Left lung (tissue), 10 donors: Measurements from ENCODE around the gene RFC4. TPM values are rescaled to one million over a fixed set of nuclear protein-coding genes. Genes with fewer than 3 reads are reported as not detected.
A peak's percentile ranks its signal among the peaks of the same experiment; 100 is the strongest.

Source experiments
- ATAC-seq: fragments of 200-7000 bp; cut with Tn5 transposase; one replicate; pipeline ENCODE4 v1.9.1; 2020; ENCODE audit warnings: moderate library complexity
- DNase-seq, 4 donors: peaks; one replicate each; pipeline ENCODE4 v3.0.0-alpha.2; 2013 to 2020
- H3K27ac ChIP-seq, 2 donors: fragments of 200-600 bp; sonication (generic) in 1 of 2; one replicate each; pipeline versions ENCODE4 v1.5.0 to v1.8.0; 2020 to 2021
- H3K27me3 ChIP-seq, 2 donors: fragments of 200-600 bp; sonication (generic) in 1 of 2; one replicate each; pipeline versions ENCODE4 v1.5.0 to v1.8.0; 2020 to 2021
- H3K36me3 ChIP-seq, 2 donors: fragments of 200-600 bp; sonication (generic) in 1 of 2; one replicate each; pipeline versions ENCODE4 v1.5.0 to v1.8.0; 2020 to 2021
- H3K4me1 ChIP-seq, 2 donors: fragments of 200-600 bp; one replicate each; pipeline ENCODE4 v1.8.0; 2021
- H3K4me3 ChIP-seq, 2 donors: fragments of 200-600 bp; sonication (generic) in 1 of 2; one replicate each; pipeline versions ENCODE4 v1.5.0 to v1.8.0; 2020 to 2021; ENCODE audit warnings: mild to moderate bottlenecking in 1 of 2
- H3K9me3 ChIP-seq, 2 donors: fragments of 200-600 bp; sonication (generic) in 1 of 2; one replicate each; pipeline versions ENCODE4 v1.5.0 to v1.8.0; 2020 to 2021
- CTCF ChIP-seq, 2 donors: fragments of 200-600 bp; sonication (generic) in 1 of 2; IDR thresholded peaks; one replicate each; pipeline versions ENCODE4 v1.5.0 to v1.8.0; 2021; ENCODE audit warnings: antibody characterized with exemption in 2 of 2
- intact Hi-C, 2 donors: fragments of 100-400 bp; cut with DNase I; formaldehyde crosslinking; loops; one replicate each; pipeline versions ENCODE4 v1.11.2 to v1.14.2; 2022
- polyA plus RNA-seq, 6 donors: library from polyadenylated mRNA; unstranded; fragments of 120-200 nt; gene quantifications; one replicate each; pipeline ENCODE4 v1.2.1, GENCODE V29; 2013; ENCODE audit not compliant: insufficient read length in 6 of 6
- total RNA-seq, 2 donors: library from RNA; stranded (reverse); fragmentation: NEBNext Ultra II Directional; extraction: Animal tissue kit (Norgen Biotek cat#: 25700); gene quantifications; one replicate each; pipeline ENCODE4 v1.2.1, GENCODE V29; 2021
- donor health status: DM: no; HTN: yes; CAD: no.
- donor health status: DM: no; HTN: no; CAD: no.

Gene RFC4
- total and polyA plus RNA-seq, 8 donors, result 12.9 to 55.0 (median 41.5) TPM

- no peak for ATAC-seq
- DNase-seq, result no peak
- TF ChIP-seq CTCF (IDR thresholded peaks at IDR 0.05), result no peak
- H3K4me3 ChIP-seq, result peak overlapping the region; percentile 87 to 91
- H3K4me1 ChIP-seq, result peaks cover 20 to 62% of the 10 kb centered on the region in 2 donors
- no peaks in the 10 kb centered on the region for H3K27me3 ChIP-seq
- intact Hi-C loops, result no loop called here
- H3K9me3 ChIP-seq, result no peaks in the 10 kb centered on the region
- H3K27ac ChIP-seq, result peak overlapping the region in 1 of 2 donors; percentile 98
- H3K36me3 ChIP-seq, result peaks cover 9 to 59% of the 10 kb centered on the region in 2 donors
Observed at GRCh38 chr3:186784820-186785494, 21.3 kb downstream of the RFC4 start.

- ATAC-seq, result peak; percentile 87
- no peak for TF ChIP-seq CTCF (IDR thresholded peaks at IDR 0.05)
Observed at GRCh38 chr3:186783731-186784515, 22.4 kb downstream of the RFC4 start.

DNA sequence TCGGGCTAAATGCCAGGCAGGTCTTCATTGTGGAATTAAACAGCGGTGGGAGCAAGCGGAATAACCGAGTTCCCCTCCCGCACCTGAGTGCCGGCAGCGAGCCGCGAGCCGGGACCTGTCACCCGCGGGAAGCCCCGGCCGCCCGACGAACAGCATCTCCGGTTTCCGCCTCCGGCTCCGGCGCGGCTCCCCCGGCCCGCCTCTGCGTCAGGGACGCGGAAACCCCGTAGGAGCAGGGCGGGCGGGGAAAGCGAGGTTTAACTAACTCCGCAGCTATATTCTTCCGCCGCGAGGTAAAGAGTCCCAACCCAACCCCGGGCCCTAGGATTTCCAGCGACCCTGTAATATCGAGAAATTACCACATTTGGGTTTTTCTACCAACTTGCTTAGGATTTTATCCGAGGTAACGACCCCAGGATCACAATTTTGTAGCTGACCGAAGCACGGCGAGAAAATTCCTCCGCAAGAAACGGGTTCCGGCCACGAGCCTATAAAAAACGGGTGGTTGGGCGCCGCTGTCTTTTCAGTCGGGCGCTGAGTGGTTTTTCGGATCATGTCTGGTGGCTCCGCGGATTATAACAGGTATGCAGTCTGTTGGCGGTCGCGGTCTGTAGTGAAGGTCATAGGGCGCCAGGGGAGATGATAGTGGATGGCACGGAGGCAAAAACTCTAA is 23.1 kb downstream of the RFC4 start, which contains the start of gene EIF4A2:
TSS of gene EIF4A2 (plus strand) at position 520 of the 673 bp plus-strand sequence. CDS start at position 554, 34 bp downstream.
- Histone ChIP-seq H3K27ac (peak within 1 kb of the TSS; percentile 97 to 98), H3K27me3 (no peaks in the 10 kb centered on the region), H3K4me1 (peaks cover 20 to 46% of the 10 kb centered on the region in 2 donors), H3K4me3 (peak within 1 kb of the TSS; percentile 87 to 91), H3K9me3 (no peaks in the 10 kb centered on the region), H3K36me3 (peaks cover 9 to 42% of the 10 kb centered on the region in 2 donors)
- ATAC-seq, result peak; percentile 93
- no peak for TF ChIP-seq CTCF (IDR thresholded peaks at IDR 0.05)
- intact Hi-C loops, result no loop called here
- peak; percentile 90 to 96 (median 93) for DNase-seq

More at GRCh38 chr3:186783731-186784515, 22.4 kb downstream of the RFC4 start:
- DNase-seq, result peak; percentile 85 to 94 (median 88)
- Histone ChIP-seq H3K27me3 (no peaks in the 10 kb centered on the region), H3K27ac (peak overlapping the region; percentile 97 to 98), H3K9me3 (no peaks in the 10 kb centered on the region), H3K4me1 (peaks cover 20 to 54% of the 10 kb centered on the region in 2 donors), H3K36me3 (peaks cover 9 to 49% of the 10 kb centered on the region in 2 donors), H3K4me3 (peak overlapping the region; percentile 87 to 91)
- intact Hi-C loops, result no loop called here

DNA sequence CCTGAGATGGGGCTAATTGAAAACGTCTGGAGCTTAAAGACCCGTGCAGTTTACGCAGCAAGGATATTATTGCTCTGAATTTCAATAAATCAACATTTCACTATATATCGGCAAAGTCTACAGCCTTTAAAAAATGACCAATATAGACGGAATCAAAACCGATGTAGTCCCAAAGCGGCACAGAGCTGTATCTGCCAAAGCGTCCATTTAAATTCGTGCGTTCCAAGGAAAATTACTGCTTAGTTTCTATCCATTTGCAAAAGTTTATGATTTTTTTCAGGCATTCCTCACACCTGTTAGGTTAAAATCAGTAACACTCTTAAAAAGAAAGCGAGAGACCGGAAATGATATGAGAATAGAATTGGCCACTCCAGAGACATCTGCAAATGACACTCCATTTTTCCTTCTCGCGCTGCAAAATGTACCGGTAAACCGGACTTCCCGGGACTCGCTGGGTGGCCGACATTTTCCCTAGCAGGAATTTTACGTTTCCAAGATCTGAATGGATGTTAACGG is 23.7 kb downstream of the RFC4 start:
- intact Hi-C loops, result no loop called here
- ATAC-seq, result peak; percentile 6
- Histone ChIP-seq H3K4me1 (peaks cover 20 to 40% of the 10 kb centered on the region in 2 donors), H3K9me3 (no peaks in the 10 kb centered on the region), H3K36me3 (peaks cover 9 to 36% of the 10 kb centered on the region in 2 donors), H3K27me3 (no peaks in the 10 kb centered on the region), H3K27ac (peak overlapping the region; percentile 97 to 98), H3K4me3 (peak overlapping the region; percentile 87 to 91)
- no peak for DNase-seq
- TF ChIP-seq CTCF (IDR thresholded peaks at IDR 0.05), result no peak
